SKM-1 (cell line): ENCODE data around the gene C11orf98.
A peak's percentile ranks its signal among the peaks of the same experiment; 100 is the strongest.
"Not testable (repeated sequence)": the region's sequence is repeated elsewhere in the genome, so short reads cannot be mapped to it uniquely, and the experiment has no call there.

ENCODE experiments used
- DNase-seq: peaks from one replicate; lab custom pipeline; 2025; ENCODE audit not compliant: unreplicated experiment; lab: John Stamatoyannopoulos, UW

Gene C11orf98

GRCh38 chr11:62665075-62665598, at the start of gene C11orf98, which contains the start of gene CSKMT:
C11orf98 (minus strand) TSS chr11:62665210; CDS start chr11:62665169, 41 bp downstream.
CSKMT (plus strand) TSS chr11:62665312; CDS start chr11:62665880, 568 bp downstream.
- DNase-seq = peak; percentile 89

- no peak for DNase-seq
Measured at GRCh38 chr11:62713343-62713742, 48.3 kb upstream of the C11orf98 start.

DNA sequence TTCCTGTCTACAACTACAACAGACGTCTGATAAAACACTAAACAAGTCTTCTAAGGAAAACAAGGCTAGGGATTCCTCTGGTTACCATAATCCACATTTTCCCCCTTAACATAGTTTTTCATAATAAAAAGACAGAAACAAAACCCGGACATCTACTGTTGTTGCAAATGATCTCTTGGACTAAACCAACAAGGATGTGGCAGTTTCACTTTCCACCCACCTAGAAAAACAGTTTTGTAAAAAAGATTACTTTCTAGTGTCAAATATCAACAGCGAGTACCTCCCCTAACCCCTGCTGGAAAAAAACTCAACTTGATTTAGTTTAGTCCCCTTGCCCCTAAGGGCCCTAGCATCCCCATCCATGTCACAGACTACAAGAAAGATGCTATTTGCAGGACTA, 47.9 kb upstream of the C11orf98 start:
- no peak for DNase-seq

GRCh38 chr11:62712276-62712812, 47.3 kb upstream of the C11orf98 start:
- DNase-seq = no peak

DNA sequence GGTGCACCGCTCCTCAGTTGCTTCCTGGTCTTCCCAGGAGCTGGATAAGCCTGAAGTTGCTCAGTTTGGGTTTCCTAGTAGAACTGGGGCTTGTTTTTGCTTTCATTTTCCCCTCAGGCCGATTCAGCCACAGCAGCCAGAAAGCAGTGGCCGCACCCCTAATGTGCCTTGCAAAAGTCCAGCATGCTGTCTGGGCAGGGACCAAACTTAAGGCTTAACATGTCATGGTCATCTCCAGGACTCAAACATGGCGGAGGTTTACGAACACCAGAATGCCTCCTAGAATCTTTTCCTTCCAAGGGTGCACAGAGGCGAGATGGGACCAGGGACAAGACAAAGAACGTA, 45.0 kb upstream of the C11orf98 start:
- DNase-seq = no peak

- DNase-seq = no peak
Measured at GRCh38 chr11:62709247-62710000, 44.4 kb upstream of the C11orf98 start.

DNA sequence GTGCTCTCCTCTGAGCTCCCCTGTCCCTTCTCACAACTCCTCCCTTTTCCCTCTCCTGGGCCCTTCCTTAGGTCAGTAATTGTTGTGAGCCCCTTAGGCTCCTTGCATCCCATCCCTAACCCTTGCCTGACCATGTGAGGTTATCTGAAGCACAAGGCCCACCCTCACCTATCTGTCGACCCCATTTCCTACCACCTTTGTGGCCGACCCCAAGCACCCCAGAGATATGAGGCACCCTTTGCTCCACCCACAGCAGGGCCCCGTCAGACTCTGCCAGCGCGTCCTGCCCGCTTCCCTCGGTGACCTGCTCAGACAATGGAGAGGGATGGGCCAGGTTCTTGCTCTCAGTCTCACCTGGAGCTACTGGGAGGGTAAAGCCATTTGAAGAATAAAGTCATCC, 43.8 kb upstream of the C11orf98 start:
- DNase-seq = no peak

- no peak for DNase-seq
Measured at GRCh38 chr11:62708392-62708791, 43.4 kb upstream of the C11orf98 start.

DNA sequence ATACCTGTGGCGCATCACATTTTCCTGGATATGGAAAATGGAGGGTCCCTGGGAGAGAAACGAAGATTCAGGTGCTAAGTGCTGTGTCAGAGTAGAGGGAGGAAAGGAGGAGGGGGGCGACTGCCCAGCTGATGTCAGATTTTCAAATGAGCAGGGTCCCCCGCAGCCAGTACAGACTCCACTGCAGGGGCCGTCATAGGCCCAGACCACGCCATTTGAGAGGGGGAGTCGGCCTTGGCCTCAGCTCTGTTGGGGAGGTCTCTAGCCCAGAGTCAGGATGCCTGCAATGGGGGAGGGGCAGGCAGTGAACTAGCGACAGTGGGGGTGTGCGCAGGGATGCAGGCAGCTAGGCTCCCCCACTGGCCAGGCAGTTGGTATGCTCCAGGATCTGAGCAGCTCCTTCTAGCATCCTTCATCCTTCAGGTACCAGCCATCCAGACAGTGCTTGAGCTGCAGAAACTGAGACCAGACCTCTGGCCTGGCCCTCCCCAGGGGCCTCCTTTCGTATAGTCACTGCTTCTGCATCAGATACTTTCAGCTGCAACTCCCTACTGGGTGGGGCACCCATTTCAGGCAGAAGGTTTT, 42.4 kb upstream of the C11orf98 start, which contains the start of the genes BSCL2 and GNG3:
TSS of gene BSCL2 (minus strand) at position 148 of the 585 bp plus-strand sequence. CDS start 229 bp downstream, outside the sequence.
TSS of gene GNG3 (plus strand) at position 400 of the 585 bp plus-strand sequence. CDS start 620 bp downstream, outside the sequence.
- DNase-seq = no peak

GRCh38 chr11:62706850-62707247, 41.8 kb upstream of the C11orf98 start:
- DNase-seq = no peak

- DNase-seq = peak; percentile 50
Measured at GRCh38 chr11:62705880-62706849, 41.2 kb upstream of the C11orf98 start.

GRCh38 chr11:62705413-62705812, 40.4 kb upstream of the C11orf98 start:
- DNase-seq = no peak

- DNase-seq = not testable (repeated sequence)
Measured at GRCh38 chr11:62703921-62704320, 38.9 kb upstream of the C11orf98 start.

GRCh38 chr11:62702246-62702645, 37.2 kb upstream of the C11orf98 start:
- DNase-seq = no peak

- peak; percentile 63 for DNase-seq
Measured at GRCh38 chr11:62694455-62695167, 29.6 kb upstream of the C11orf98 start.

DNA sequence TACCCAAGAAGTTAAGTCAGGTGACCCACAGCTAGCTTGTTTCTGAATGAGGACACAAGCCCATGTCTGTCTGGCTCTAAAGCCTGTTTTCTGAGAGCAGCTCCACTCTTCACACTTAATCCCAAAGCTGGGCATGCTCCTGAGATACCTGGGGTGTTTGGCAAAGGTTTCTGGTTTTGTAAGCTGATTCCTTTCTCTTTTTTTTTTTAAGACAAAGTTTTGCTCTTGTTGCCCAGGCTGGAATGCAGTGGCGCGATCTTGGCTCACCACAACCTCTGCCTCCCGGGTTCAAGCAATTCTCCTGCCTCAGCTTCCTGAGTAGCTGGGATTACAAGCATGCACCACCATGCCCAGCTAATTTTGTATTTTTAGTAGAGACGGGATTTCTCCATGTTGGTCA, 28.6 kb upstream of the C11orf98 start:
- not testable (repeated sequence) for DNase-seq

GRCh38 chr11:62689421-62690183, 24.6 kb upstream of the C11orf98 start, which contains the start of gene LRRN4CL:
LRRN4CL (minus strand) TSS chr11:62689530; CDS start chr11:62688508, 1,022 bp downstream.
- DNase-seq = no peak

- DNase-seq = no peak
Measured at GRCh38 chr11:62688491-62688890, 23.5 kb upstream of the C11orf98 start.
